Uterus (tissue), 4 donors: Measurements from ENCODE around the gene TTC8. TPM values are rescaled to one million over a fixed set of nuclear protein-coding genes. Genes with fewer than 3 reads are reported as not detected.
A peak's percentile ranks its signal among the peaks of the same experiment; 100 is the strongest.

Experiments used
- DNase-seq, 2 donors: peaks; one replicate each; pipeline ENCODE4 v3.0.0-alpha.2; 2019 to 2020
- H3K27ac ChIP-seq, 2 donors: fragments of 200-600 bp; sonication (generic); 1 replicate in 1 of 2; 2 replicates in 1 of 2; pipeline ENCODE4 v1.5.1; 2016 to 2018
- H3K27me3 ChIP-seq, 2 donors: fragments of 200-600 bp; sonication (generic); one replicate each; pipeline ENCODE4 v1.5.1; 2018 to 2019; ENCODE audit warnings: control low read depth in 1 of 2
- H3K36me3 ChIP-seq, 2 donors: fragments of 200-600 bp; sonication (generic); one replicate each; pipeline ENCODE4 v1.5.1; 2019; ENCODE audit warnings: control low read depth in 1 of 2
- H3K4me1 ChIP-seq, 2 donors: fragments of 200-600 bp; sonication (generic); one replicate each; pipeline ENCODE4 v1.5.1; 2018 to 2019; ENCODE audit warnings: control low read depth in 1 of 2
- H3K4me3 ChIP-seq, 2 donors: fragments of 200-600 bp; sonication (generic); 1 replicate in 1 of 2; 2 replicates in 1 of 2; pipeline ENCODE4 v1.5.1; 2018 to 2019; ENCODE audit warnings: mild to moderate bottlenecking in 1 of 2
- H3K9me3 ChIP-seq, 2 donors: fragments of 200-600 bp; sonication (generic); one replicate each; pipeline ENCODE4 v1.5.1; 2019; ENCODE audit warnings: control low read depth in 1 of 2
- POLR2A ChIP-seq, 2 donors: fragments of 450-650 bp; IDR thresholded peaks; one replicate each; pipeline ENCODE4 v1.6.1; 2016; ENCODE audit warnings: antibody characterized with exemption in 2 of 2, mild to moderate bottlenecking in 1 of 2, moderate library complexity in 1 of 2
- intact Hi-C: fragments of 100-400 bp; cut with DNase I; formaldehyde crosslinking; loops from one replicate; pipeline ENCODE4 v1.15.1; 2023; ENCODE audit warnings: low total_unique reads
- total RNA-seq, 4 donors: library from RNA; depleted of rRNA in 3 of 4; stranded (reverse); fragments of >200 nt in 3 of 4; gene quantifications; one replicate each; pipeline versions ENCODE4 v1.1.0 to v1.2.4, GENCODE V29; 2014 to 2023
- TF ChIP-seq, protein P1 (sequence below), 4 experiments: fragments of 200-600 bp in 2 of 4; fragments of 450-650 bp in 2 of 4; sonication (generic) in 2 of 4; IDR thresholded peaks; one replicate each; pipeline ENCODE4 v1.5.1; 2016 to 2019; ENCODE audit warnings: antibody characterized with exemption in 4 of 4, mild to moderate bottlenecking in 2 of 4, moderate library complexity in 1 of 4
- donor health status: DM: yes; HTN: yes; CAD: no.

Gene TTC8
- total RNA-seq, 4 donors from 2014 or later: 9.7 to 340 (median 31.7) TPM

DNA sequence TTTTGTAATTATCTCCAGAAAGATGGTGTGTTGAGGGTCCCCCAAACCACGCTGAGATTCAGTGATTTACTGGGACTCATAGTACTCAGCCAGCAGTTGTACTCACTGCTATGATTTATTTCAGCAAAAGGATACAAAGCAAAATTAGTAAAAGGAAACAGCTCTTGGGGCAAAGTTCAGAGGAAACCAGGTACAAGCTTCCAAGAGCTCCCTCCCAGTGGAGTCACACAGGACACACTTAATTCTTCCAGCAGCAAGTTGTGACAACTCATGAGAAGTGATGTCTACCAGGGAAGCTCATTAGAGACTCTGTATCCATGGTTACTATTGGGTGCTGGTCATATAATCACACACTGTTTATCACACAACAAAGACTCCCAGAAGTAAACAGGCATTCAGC lies 38.7 kb downstream of the TTC8 start:
- no peak for TF ChIP-seq POLR2A (IDR thresholded peaks at IDR 0.05)
- TF ChIP-seq, protein P1, sequence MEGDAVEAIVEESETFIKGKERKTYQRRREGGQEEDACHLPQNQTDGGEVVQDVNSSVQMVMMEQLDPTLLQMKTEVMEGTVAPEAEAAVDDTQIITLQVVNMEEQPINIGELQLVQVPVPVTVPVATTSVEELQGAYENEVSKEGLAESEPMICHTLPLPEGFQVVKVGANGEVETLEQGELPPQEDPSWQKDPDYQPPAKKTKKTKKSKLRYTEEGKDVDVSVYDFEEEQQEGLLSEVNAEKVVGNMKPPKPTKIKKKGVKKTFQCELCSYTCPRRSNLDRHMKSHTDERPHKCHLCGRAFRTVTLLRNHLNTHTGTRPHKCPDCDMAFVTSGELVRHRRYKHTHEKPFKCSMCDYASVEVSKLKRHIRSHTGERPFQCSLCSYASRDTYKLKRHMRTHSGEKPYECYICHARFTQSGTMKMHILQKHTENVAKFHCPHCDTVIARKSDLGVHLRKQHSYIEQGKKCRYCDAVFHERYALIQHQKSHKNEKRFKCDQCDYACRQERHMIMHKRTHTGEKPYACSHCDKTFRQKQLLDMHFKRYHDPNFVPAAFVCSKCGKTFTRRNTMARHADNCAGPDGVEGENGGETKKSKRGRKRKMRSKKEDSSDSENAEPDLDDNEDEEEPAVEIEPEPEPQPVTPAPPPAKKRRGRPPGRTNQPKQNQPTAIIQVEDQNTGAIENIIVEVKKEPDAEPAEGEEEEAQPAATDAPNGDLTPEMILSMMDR (IDR thresholded peaks at IDR 0.05): no peak
- H3K27me3 ChIP-seq: no peaks in the 10 kb centered on the region
- H3K36me3 ChIP-seq: no peaks in the 10 kb centered on the region
- H3K4me1 ChIP-seq: no peaks in the 10 kb centered on the region
- DNase-seq: no peak
- no peak overlapping the region for H3K4me3 ChIP-seq
- no peaks in the 10 kb centered on the region for H3K9me3 ChIP-seq
- no peak overlapping the region for H3K27ac ChIP-seq
- intact Hi-C loops: no loop called here

DNA sequence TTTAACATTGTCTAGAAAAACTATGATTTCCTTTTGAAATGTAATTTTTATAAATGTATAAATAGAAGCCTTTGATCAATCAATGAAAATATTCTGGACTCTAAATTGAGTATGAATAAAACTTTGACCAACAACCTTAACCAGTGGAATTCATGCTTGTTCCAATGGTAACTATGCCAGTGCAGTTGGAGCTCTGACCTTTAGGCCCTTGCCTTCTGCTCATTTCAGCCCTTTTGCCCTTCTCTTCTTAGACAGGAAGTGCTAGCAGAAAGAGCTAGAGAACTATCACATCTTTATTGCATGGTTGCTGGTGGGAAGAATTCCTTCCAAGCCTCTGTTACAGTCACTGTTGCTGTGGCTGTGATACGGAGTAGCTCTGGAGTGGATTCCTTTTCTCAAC lies 39.7 kb downstream of the TTC8 start:
- Histone ChIP-seq H3K4me3 (no peak overlapping the region), H3K36me3 (no peaks in the 10 kb centered on the region), H3K27ac (no peak overlapping the region), H3K4me1 (no peaks in the 10 kb centered on the region), H3K9me3 (no peaks in the 10 kb centered on the region), H3K27me3 (no peaks in the 10 kb centered on the region)
- intact Hi-C loops: no loop called here
- DNase-seq: no peak
- TF ChIP-seq, protein P1 (IDR thresholded peaks at IDR 0.05): no peak
- TF ChIP-seq POLR2A (IDR thresholded peaks at IDR 0.05): no peak

DNA sequence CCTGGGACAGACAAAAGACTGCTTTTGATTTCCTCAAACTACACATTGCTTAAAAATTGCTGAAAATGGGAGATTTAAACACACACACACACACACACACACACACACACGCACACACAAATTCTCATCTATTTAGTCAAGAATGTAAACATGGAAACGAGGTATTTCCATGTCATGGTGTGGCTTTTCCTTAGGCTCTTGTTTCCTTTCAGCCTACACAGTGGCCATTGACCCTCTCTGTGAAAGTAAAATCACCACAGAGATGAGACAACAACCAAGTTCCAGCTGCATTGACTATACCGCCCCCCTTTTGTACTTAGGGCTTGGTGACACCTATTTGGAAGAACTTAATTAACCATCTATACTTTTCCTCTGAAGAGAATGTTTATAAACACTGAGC lies 41.9 kb downstream of the TTC8 start:
- no peaks in the 10 kb centered on the region for H3K4me1 ChIP-seq
- intact Hi-C loops: no loop called here
- no peaks in the 10 kb centered on the region for H3K27me3 ChIP-seq
- no peaks in the 10 kb centered on the region for H3K9me3 ChIP-seq
- no peak overlapping the region for H3K27ac ChIP-seq
- no peaks in the 10 kb centered on the region for H3K36me3 ChIP-seq
- DNase-seq: no peak
- no peak overlapping the region for H3K4me3 ChIP-seq
- TF ChIP-seq POLR2A (IDR thresholded peaks at IDR 0.05): no peak

DNA sequence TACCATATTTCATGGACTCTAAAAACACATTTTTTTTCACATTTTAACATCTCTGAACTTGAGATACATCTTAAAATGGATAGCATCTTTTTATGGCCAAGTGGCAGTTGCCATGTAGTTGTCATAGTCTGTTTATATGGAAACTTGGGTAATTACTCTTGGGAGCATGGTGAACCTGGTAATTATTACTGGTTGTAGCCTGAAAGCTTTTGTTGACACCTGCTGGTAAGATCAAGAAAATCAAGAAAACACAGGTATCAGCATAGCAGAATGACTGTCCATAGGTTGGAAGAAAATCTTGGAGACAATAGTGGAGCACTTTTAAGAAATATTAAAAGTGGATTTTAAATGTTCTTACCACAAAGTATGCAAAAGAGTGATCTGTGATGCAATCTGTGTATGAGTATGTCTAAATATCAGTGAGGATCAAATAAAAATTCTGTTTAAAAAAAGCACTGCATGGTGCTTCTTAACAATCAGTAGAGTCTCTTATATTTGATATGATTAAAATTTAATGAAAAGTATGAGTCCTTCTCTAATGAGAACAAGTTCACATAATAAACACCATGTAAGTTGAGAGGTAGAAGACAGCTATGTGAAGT lies 44.2 kb downstream of the TTC8 start:
- no peak for DNase-seq
- H3K27ac ChIP-seq: no peak overlapping the region
- no peaks in the 10 kb centered on the region for H3K27me3 ChIP-seq
- H3K4me3 ChIP-seq: no peak overlapping the region
- TF ChIP-seq, protein P1 (IDR thresholded peaks at IDR 0.05): peak in 3 of 4 experiments; percentile 26 to 41 (median 34)
- no peak for TF ChIP-seq POLR2A (IDR thresholded peaks at IDR 0.05)
- intact Hi-C loops: no loop called here
- H3K36me3 ChIP-seq: no peaks in the 10 kb centered on the region
- no peaks in the 10 kb centered on the region for H3K9me3 ChIP-seq
- no peaks in the 10 kb centered on the region for H3K4me1 ChIP-seq

DNA sequence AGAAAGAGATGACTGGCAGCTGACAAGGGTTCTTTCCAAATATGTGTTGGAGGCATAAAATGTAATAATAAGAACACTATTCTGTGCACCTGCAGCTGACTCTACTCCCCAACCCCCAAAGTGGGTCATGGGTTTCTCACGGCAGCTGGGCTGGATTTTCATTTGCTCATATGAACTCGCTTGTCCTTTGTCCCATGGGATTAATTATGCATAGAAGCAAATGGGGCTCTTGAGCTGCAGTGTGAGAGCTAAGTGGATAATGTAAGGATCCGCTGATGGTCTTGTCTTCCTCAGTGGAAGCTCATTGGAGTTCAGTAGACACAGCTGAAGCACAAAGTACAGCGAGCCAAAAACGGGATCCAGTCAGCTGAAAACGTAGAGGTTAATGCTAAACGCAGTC lies 46.3 kb downstream of the TTC8 start:
- Histone ChIP-seq H3K4me1 (no peaks in the 10 kb centered on the region), H3K27ac (no peak overlapping the region), H3K36me3 (no peaks in the 10 kb centered on the region), H3K27me3 (no peaks in the 10 kb centered on the region), H3K4me3 (no peak overlapping the region), H3K9me3 (no peaks in the 10 kb centered on the region)
- no peak for DNase-seq
- TF ChIP-seq POLR2A (IDR thresholded peaks at IDR 0.05): no peak
- TF ChIP-seq, protein P1 (IDR thresholded peaks at IDR 0.05): no peak
- intact Hi-C loops: no loop called here

DNA sequence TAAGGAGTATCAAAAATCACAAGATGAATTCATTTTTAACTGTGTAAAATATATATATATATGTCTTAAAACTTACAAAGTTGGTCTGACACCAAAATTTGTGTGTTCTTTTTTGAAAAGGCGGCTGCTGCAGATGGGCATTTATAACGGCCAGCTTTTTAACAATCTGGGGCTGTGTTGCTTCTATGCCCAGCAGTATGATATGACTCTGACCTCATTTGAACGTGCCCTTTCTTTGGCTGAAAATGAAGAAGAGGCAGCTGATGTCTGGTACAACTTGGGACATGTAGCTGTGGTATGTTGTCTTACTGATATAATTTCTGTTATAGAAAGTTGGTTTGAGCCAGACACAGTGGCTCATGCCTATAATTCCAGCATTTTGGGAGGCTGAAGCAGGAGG lies 47.0 kb downstream of the TTC8 start:
- Histone ChIP-seq H3K27me3 (no peaks in the 10 kb centered on the region), H3K36me3 (no peaks in the 10 kb centered on the region), H3K4me3 (no peak overlapping the region), H3K4me1 (no peaks in the 10 kb centered on the region), H3K27ac (no peak overlapping the region), H3K9me3 (no peaks in the 10 kb centered on the region)
- DNase-seq: no peak
- intact Hi-C loops: no loop called here
- TF ChIP-seq, protein P1 (IDR thresholded peaks at IDR 0.05): no peak
- TF ChIP-seq POLR2A (IDR thresholded peaks at IDR 0.05): no peak
